Endodermal cell (in vitro differentiated cells): Measurements from ENCODE around the gene KCNMA1. TPM values are rescaled to one million over a fixed set of nuclear protein-coding genes. Genes with fewer than 3 reads are reported as not detected.

Source experiments
- DNase-seq: peaks from one replicate; pipeline ENCODE4 v3.0.0-alpha.2; 2017
- H3K27ac ChIP-seq: 2 replicates; pipeline ENCODE4 v1.5.1; 2013; ENCODE audit warnings: mild to moderate bottlenecking, low read depth, low read length, moderate library complexity
- H3K27me3 ChIP-seq: 2 replicates; pipeline ENCODE4 v1.6.1; 2013; ENCODE audit warnings: mild to moderate bottlenecking, low read length, moderate library complexity; ENCODE audit not compliant: insufficient read depth, control insufficient read depth, poor library complexity, severe bottlenecking
- H3K36me3 ChIP-seq: 2 replicates; pipeline ENCODE4 v1.7.0; 2013; ENCODE audit warnings: mild to moderate bottlenecking, low read length, moderate library complexity; ENCODE audit not compliant: control insufficient read depth, insufficient read depth
- H3K4me1 ChIP-seq: one replicate; pipeline ENCODE4 v1.7.0; 2013; ENCODE audit warnings: low read length; ENCODE audit not compliant: control insufficient read depth, insufficient read depth
- H3K4me3 ChIP-seq: 2 replicates; pipeline ENCODE4 v1.5.1; 2013; ENCODE audit warnings: mild to moderate bottlenecking, low read length, moderate library complexity
- H3K9ac ChIP-seq: 2 replicates; pipeline ENCODE4 v1.6.1; 2013; ENCODE audit warnings: mild to moderate bottlenecking, low read length, moderate library complexity; ENCODE audit not compliant: poor library complexity, severe bottlenecking; ENCODE audit errors: extremely low read depth
- H3K9me3 ChIP-seq: 2 replicates; pipeline ENCODE4 v1.6.1; 2013; ENCODE audit warnings: mild to moderate bottlenecking, low read length, moderate library complexity; ENCODE audit not compliant: control insufficient read depth
- H3K27ac Mint-ChIP-seq: 2 replicates; pipeline ENCODE4 v1.8.0; 2020; ENCODE audit warnings: mixed read lengths
- H3K27me3 Mint-ChIP-seq: 2 replicates; pipeline ENCODE4 v1.8.0; 2021; ENCODE audit warnings: mild to moderate bottlenecking, mixed read lengths; ENCODE audit not compliant: insufficient read depth
- H3K36me3 Mint-ChIP-seq: 2 replicates; pipeline ENCODE4 v1.8.0; 2020; ENCODE audit warnings: low read depth, mixed read lengths
- H3K4me1 Mint-ChIP-seq: 2 replicates; pipeline ENCODE4 v1.8.0; 2020; ENCODE audit warnings: mixed read lengths
- H3K4me3 Mint-ChIP-seq: 2 replicates; pipeline ENCODE4 v1.8.0; 2020; ENCODE audit warnings: mild to moderate bottlenecking, moderate library complexity, mixed read lengths
- H3K9me3 Mint-ChIP-seq: 2 replicates; pipeline ENCODE4 v1.8.0; 2020; ENCODE audit warnings: mild to moderate bottlenecking, mixed read lengths
- WGBS, 2 experiments: methylation state at CpG; one replicate each; pipeline versions ENCODE4 v1.1.5 to v1.1.7; 2013; ENCODE audit warnings: missing lambda C conversion rate in 2 of 2, mixed read lengths in 1 of 2; ENCODE audit not compliant: insufficient coverage in 1 of 2, insufficient read length in 1 of 2; 5-methylcytosine and 5-hydroxymethylcytosine counted together
- total RNA-seq, 2 donors: library from RNA; stranded (reverse); fragmentation: NEBNext Ultra II Directional in 1 of 2; extraction: Animal tissue kit (Norgen Biotek cat#: 25700) in 1 of 2; gene quantifications; 2 replicates in 1 of 2; 3 replicates in 1 of 2; pipeline ENCODE4 v1.2.1, GENCODE V29; 2021
- TF ChIP-seq, protein P1 (sequence below): fragments of 200-600 bp; sonication (generic); conservative IDR thresholded peaks from 2 replicates; pipeline ENCODE4 v1.5.0; 2021; ENCODE audit warnings: antibody characterized with exemption, mild to moderate bottlenecking

KCNMA1 gene
- total RNA-seq, 2 donors from 2014 or later = 0.55 to 1.3 TPM

GRCh38 chr10:76995023-76995422, 642.6 kb downstream of the KCNMA1 start:
- Mint-ChIP-seq H3K4me3 (no peak overlapping the region), H3K4me1 (no peaks in the 10 kb centered on the region)

DNA sequence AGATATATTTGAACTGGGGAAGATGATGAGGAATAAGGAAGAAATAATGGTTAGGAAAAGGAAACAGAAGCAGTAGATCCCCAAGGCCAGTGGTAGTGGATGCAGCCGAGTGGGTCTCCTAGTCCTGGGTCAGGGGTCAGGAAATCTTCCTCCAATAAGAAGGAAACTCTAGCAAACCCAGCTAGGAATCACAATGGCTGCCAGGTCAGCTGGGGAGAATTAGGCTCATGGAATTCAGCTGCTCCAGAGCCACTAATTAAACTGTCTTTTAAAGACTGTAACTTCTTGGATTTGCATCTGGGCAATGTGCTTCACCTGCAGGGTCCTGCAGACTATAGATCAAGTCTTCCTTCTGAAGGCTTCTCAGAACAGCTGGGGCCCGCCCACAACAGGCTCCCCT, 644.4 kb downstream of the KCNMA1 start:
- Mint-ChIP-seq H3K4me1 (no peaks in the 10 kb centered on the region), H3K36me3 (no peaks in the 10 kb centered on the region)
- no peak overlapping the region for H3K27ac ChIP-seq

More at GRCh38 chr10:76995023-76995422, 642.6 kb downstream of the KCNMA1 start:
- Histone ChIP-seq H3K9ac (no peak overlapping the region), H3K36me3 (no peaks in the 10 kb centered on the region), H3K27ac (no peak overlapping the region), H3K4me3 (no peak overlapping the region), H3K9me3 (no peaks in the 10 kb centered on the region), H3K4me1 (no peaks in the 10 kb centered on the region), H3K27me3 (no peaks in the 10 kb centered on the region)
- whole genome bisulfite sequencing, 2 experiments = 92 to 98% methylated on average over 9 to 11 of the region's 11 CpGs
- Mint-ChIP-seq H3K36me3 (no peaks in the 10 kb centered on the region), H3K27me3 (no peaks in the 10 kb centered on the region), H3K27ac (no peak overlapping the region), H3K9me3 (no peaks in the 10 kb centered on the region)
- TF ChIP-seq, protein P1, sequence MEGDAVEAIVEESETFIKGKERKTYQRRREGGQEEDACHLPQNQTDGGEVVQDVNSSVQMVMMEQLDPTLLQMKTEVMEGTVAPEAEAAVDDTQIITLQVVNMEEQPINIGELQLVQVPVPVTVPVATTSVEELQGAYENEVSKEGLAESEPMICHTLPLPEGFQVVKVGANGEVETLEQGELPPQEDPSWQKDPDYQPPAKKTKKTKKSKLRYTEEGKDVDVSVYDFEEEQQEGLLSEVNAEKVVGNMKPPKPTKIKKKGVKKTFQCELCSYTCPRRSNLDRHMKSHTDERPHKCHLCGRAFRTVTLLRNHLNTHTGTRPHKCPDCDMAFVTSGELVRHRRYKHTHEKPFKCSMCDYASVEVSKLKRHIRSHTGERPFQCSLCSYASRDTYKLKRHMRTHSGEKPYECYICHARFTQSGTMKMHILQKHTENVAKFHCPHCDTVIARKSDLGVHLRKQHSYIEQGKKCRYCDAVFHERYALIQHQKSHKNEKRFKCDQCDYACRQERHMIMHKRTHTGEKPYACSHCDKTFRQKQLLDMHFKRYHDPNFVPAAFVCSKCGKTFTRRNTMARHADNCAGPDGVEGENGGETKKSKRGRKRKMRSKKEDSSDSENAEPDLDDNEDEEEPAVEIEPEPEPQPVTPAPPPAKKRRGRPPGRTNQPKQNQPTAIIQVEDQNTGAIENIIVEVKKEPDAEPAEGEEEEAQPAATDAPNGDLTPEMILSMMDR = no peak
- no peak for DNase-seq

GRCh38 chr10:76992467-76992866, 645.1 kb downstream of the KCNMA1 start:
- H3K27ac Mint-ChIP-seq = no peak overlapping the region
- no peaks in the 10 kb centered on the region for H3K27me3 Mint-ChIP-seq
- no peaks in the 10 kb centered on the region for H3K4me1 ChIP-seq
- no peaks in the 10 kb centered on the region for H3K36me3 Mint-ChIP-seq
- H3K9me3 Mint-ChIP-seq = no peaks in the 10 kb centered on the region
- H3K4me3 Mint-ChIP-seq = no peak overlapping the region
- H3K4me1 Mint-ChIP-seq = no peaks in the 10 kb centered on the region
- H3K4me3 ChIP-seq = no peak overlapping the region
- H3K36me3 ChIP-seq = no peaks in the 10 kb centered on the region
- no peaks in the 10 kb centered on the region for H3K9me3 ChIP-seq
- TF ChIP-seq, protein P1 = no peak
- H3K27me3 ChIP-seq = no peaks in the 10 kb centered on the region
- H3K27ac ChIP-seq = no peak overlapping the region
- H3K9ac ChIP-seq = no peak overlapping the region
- DNase-seq = no peak
- WGBS, 2 experiments = 84 to 89% methylated on average over 3 of the region's 3 CpGs

More for the DNA sequence above, 644.4 kb downstream of the KCNMA1 start:
- Histone ChIP-seq H3K9me3 (no peaks in the 10 kb centered on the region), H3K27me3 (no peaks in the 10 kb centered on the region), H3K36me3 (no peaks in the 10 kb centered on the region), H3K9ac (no peak overlapping the region), H3K4me3 (no peak overlapping the region), H3K4me1 (no peaks in the 10 kb centered on the region)
- H3K9me3 Mint-ChIP-seq = no peaks in the 10 kb centered on the region
- no peak overlapping the region for H3K4me3 Mint-ChIP-seq
- H3K27me3 Mint-ChIP-seq = no peaks in the 10 kb centered on the region
- DNase-seq = no peak
- H3K27ac Mint-ChIP-seq = no peak overlapping the region
- TF ChIP-seq, protein P1 = no peak
- 92 to 100% methylated on average over 2 of the region's 2 CpGs for WGBS, 2 experiments
